CD14-positive monocyte (primary cell): ENCODE measurements around the gene MTUS2. TPM values are rescaled to one million over a fixed set of nuclear protein-coding genes. Genes with fewer than 3 reads are reported as not detected.

Experiments
- DNase-seq, 3 donors: peaks; one replicate each; pipeline ENCODE4 v3.0.0-alpha.2; 2011 to 2022
- H2AFZ ChIP-seq: 2 replicates; pipeline ENCODE4 v1.6.0; 2012; ENCODE audit warnings: mild to moderate bottlenecking, low read depth, low read length, inconsistent platforms; ENCODE audit not compliant: insufficient read depth, poor library complexity, severe bottlenecking
- H3K27ac ChIP-seq, 2 donors: 1 replicate in 1 of 2; 2 replicates in 1 of 2; pipeline ENCODE4 v1.5.1; 2012 to 2013; ENCODE audit warnings: low read length in 2 of 2, control low read depth in 1 of 2, inconsistent platforms in 1 of 2, low read depth in 1 of 2, mild to moderate bottlenecking in 1 of 2
- H3K27me3 ChIP-seq, 2 donors: one replicate each; pipeline versions ENCODE4 v1.6.0 to v1.6.1; 2011 to 2013; ENCODE audit warnings: low read length in 2 of 2; ENCODE audit not compliant: control insufficient read depth in 2 of 2, insufficient read depth in 2 of 2
- H3K36me3 ChIP-seq, 2 donors: replicated peaks in 1 of 2; 1 replicate in 1 of 2; 2 replicates in 1 of 2; pipeline versions ENCODE4 v1.5.1 to v1.6.1; 2012 to 2013; ENCODE audit warnings: low read length in 2 of 2, control low read depth in 1 of 2, inconsistent platforms in 1 of 2, mild to moderate bottlenecking in 1 of 2; ENCODE audit not compliant: insufficient read depth in 2 of 2, control insufficient read depth in 1 of 2
- H3K4me1 ChIP-seq, 2 donors: 1 replicate in 1 of 2; 2 replicates in 1 of 2; pipeline versions ENCODE4 v1.5.1 to v1.6.1; 2012 to 2013; ENCODE audit warnings: low read length in 2 of 2, control low read depth in 1 of 2, inconsistent platforms in 1 of 2, mild to moderate bottlenecking in 1 of 2, moderate library complexity in 1 of 2; ENCODE audit not compliant: insufficient read depth in 2 of 2, control insufficient read depth in 1 of 2
- H3K4me2 ChIP-seq: replicated peaks from 2 replicates; pipeline ENCODE3; 2012; ENCODE audit warnings: low read length, moderate library complexity, mild to moderate bottlenecking; ENCODE audit not compliant: poor library complexity, severe bottlenecking; ENCODE audit errors: extremely low read depth
- H3K4me3 ChIP-seq, 3 experiments: fragments of 200-600 bp in 1 of 3; sonication (generic) in 1 of 3; replicated peaks in 1 of 3; 1 replicate in 2 of 3; 2 replicates in 1 of 3; pipeline ENCODE4 v1.5.1; 2011 to 2013; ENCODE audit warnings: low read length in 3 of 3, mild to moderate bottlenecking in 3 of 3, control low read depth in 2 of 3, low read depth in 2 of 3, inconsistent platforms in 1 of 3, moderate library complexity in 1 of 3
- H3K79me2 ChIP-seq: 2 replicates; pipeline ENCODE4 v1.6.0; 2012; ENCODE audit warnings: mild to moderate bottlenecking, control low read depth, inconsistent platforms, low read length, moderate library complexity; ENCODE audit not compliant: insufficient read depth
- H3K9ac ChIP-seq: 2 replicates; pipeline ENCODE4 v1.6.0; 2017; ENCODE audit warnings: low read length, mild to moderate bottlenecking; ENCODE audit not compliant: insufficient read depth, poor library complexity, severe bottlenecking
- H3K9me3 ChIP-seq, 2 donors: replicated peaks in 1 of 2; 1 replicate in 1 of 2; 2 replicates in 1 of 2; pipeline versions ENCODE4 v1.5.1 to v1.6.1; 2012 to 2013; ENCODE audit warnings: low read length in 2 of 2, control low read depth in 1 of 2; ENCODE audit not compliant: control insufficient read depth in 1 of 2, insufficient read depth in 1 of 2
- H4K20me1 ChIP-seq: 2 replicates; pipeline ENCODE4 v1.6.0; 2012; ENCODE audit warnings: mild to moderate bottlenecking, low read length, control low read depth, moderate library complexity; ENCODE audit not compliant: insufficient read depth
- H3K27ac Mint-ChIP-seq, 7 donors: one replicate each; pipeline ENCODE4 v1.8.0; 2020; ENCODE audit warnings: mild to moderate bottlenecking in 7 of 7, mixed read lengths in 7 of 7, moderate library complexity in 6 of 7, inconsistent platforms in 2 of 7
- H3K27me3 Mint-ChIP-seq, 3 donors: one replicate each; pipeline ENCODE4 v1.8.0; 2021 to 2022; ENCODE audit warnings: low read depth in 3 of 3, mild to moderate bottlenecking in 3 of 3, mixed read lengths in 3 of 3, moderate library complexity in 3 of 3, inconsistent platforms in 1 of 3
- H3K36me3 Mint-ChIP-seq, 2 donors: one replicate each; pipeline ENCODE4 v1.8.0; 2020; ENCODE audit warnings: mixed read lengths in 2 of 2, inconsistent platforms in 1 of 2, mild to moderate bottlenecking in 1 of 2
- H3K4me1 Mint-ChIP-seq: one replicate; pipeline ENCODE4 v1.8.0; 2020; ENCODE audit warnings: mild to moderate bottlenecking, mixed read lengths
- H3K4me3 Mint-ChIP-seq, 2 donors: one replicate each; pipeline ENCODE4 v1.8.0; 2020; ENCODE audit warnings: mild to moderate bottlenecking in 2 of 2, mixed read lengths in 2 of 2, moderate library complexity in 1 of 2
- H3K9me3 Mint-ChIP-seq, 7 donors: one replicate each; pipeline ENCODE4 v1.8.0; 2020 to 2022; ENCODE audit warnings: mixed read lengths in 7 of 7, mild to moderate bottlenecking in 6 of 7, moderate library complexity in 6 of 7, inconsistent platforms in 2 of 7
- WGBS: methylation state at CpG from one replicate; pipeline ENCODE4 v1.1.5; 2013; ENCODE audit warnings: missing lambda C conversion rate; ENCODE audit not compliant: insufficient coverage; 5-methylcytosine and 5-hydroxymethylcytosine counted together
- intact Hi-C, 2 donors: fragments of 100-400 bp; cut with micrococcal nuclease; formaldehyde crosslinking; loops; one replicate each; pipeline versions ENCODE4 v1.15.0 to v1.15.1; 2023
- polyA plus RNA-seq, 3 donors: library from polyadenylated mRNA; depleted of rRNA in 1 of 3; unstranded in 2 of 3; stranded (reverse) in 1 of 3; fragments of 300-500 nt in 2 of 3; fragments of >200 nt in 1 of 3; fragmentation: Illumina TruSeq in 2 of 3; gene quantifications; 1 replicate in 2 of 3; 2 replicates in 1 of 3; pipeline ENCODE4 v1.2.3, GENCODE V29; 2012 to 2021
- TF ChIP-seq, protein P1 (sequence below): fragments of 200-600 bp; IDR thresholded peaks from one replicate; pipeline ENCODE4 v1.8.0; 2022; ENCODE audit warnings: antibody characterized with exemption, mild to moderate bottlenecking

Gene MTUS2
- polyA plus RNA-seq, 3 donors: 0.04 TPM; not detected in 2

DNA sequence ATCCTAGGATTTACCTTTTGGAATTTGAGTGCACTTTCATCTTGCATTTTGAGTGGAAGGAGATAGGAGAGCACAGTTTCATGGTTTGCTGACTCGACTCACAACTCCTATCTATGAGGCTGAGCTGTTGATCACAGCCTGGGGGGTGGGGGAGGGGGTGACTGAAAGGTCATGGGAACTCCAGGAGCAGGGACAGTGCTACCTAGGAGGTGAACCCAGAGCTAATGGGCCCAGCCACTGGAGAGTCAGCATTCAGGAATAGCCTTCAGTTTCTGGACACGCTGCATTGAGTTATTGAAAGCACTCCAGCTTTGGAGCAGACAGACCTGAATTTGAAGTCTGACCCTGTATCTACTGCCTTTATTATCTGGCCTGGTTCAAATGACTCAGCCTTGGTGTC is 435.4 kb downstream of the MTUS2 start:
- Histone ChIP-seq H3K9ac (no peak overlapping the region), H3K79me2 (no peaks in the 10 kb centered on the region), H2AFZ (no peak overlapping the region), H3K4me2 (no peak overlapping the region), H3K27ac (no peak overlapping the region), H3K36me3 (no peaks in the 10 kb centered on the region), H3K4me1 (no peaks in the 10 kb centered on the region), H3K27me3 (no peaks in the 10 kb centered on the region), H3K9me3 (no peaks in the 10 kb centered on the region), H4K20me1 (no peaks in the 10 kb centered on the region), H3K4me3 (no peak overlapping the region)
- no peak overlapping the region for H3K4me3 Mint-ChIP-seq
- intact Hi-C loops: no loop called here
- no peak for DNase-seq
- no peak overlapping the region for H3K27ac Mint-ChIP-seq
- H3K4me1 Mint-ChIP-seq: no peaks in the 10 kb centered on the region
- H3K36me3 Mint-ChIP-seq: no peaks in the 10 kb centered on the region
- WGBS: 91% methylated on average over 1 of the region's 2 CpGs
- H3K9me3 Mint-ChIP-seq: peaks cover 0 to 7% (median 3%) of the 10 kb centered on the region in 7 donors
- TF ChIP-seq, protein P1, sequence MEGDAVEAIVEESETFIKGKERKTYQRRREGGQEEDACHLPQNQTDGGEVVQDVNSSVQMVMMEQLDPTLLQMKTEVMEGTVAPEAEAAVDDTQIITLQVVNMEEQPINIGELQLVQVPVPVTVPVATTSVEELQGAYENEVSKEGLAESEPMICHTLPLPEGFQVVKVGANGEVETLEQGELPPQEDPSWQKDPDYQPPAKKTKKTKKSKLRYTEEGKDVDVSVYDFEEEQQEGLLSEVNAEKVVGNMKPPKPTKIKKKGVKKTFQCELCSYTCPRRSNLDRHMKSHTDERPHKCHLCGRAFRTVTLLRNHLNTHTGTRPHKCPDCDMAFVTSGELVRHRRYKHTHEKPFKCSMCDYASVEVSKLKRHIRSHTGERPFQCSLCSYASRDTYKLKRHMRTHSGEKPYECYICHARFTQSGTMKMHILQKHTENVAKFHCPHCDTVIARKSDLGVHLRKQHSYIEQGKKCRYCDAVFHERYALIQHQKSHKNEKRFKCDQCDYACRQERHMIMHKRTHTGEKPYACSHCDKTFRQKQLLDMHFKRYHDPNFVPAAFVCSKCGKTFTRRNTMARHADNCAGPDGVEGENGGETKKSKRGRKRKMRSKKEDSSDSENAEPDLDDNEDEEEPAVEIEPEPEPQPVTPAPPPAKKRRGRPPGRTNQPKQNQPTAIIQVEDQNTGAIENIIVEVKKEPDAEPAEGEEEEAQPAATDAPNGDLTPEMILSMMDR: no peak
- peaks cover 2 to 5% (median 2%) of the 10 kb centered on the region in 3 donors for H3K27me3 Mint-ChIP-seq

DNA sequence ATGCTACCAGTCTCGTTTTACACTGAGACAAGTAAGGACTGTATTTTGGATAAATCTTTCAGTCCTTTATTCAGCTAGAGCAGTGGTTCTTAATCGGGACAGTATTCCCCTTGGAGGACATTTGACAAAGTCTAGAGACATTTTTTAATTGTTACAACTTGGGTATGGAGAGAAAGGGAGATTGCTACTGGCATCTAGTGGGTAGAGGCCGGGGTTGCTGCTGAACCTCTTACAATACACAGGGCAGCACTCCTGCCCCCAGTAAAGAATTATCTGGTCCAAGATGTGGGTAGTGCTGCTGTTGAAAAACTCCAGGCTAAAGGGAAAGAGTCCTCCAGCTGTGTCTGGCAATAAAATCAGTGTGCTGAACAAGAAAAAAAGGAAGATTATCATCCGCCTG is 440.5 kb downstream of the MTUS2 start:
- Histone ChIP-seq H2AFZ (no peak overlapping the region), H3K4me3 (no peak overlapping the region), H3K36me3 (no peaks in the 10 kb centered on the region), H4K20me1 (no peaks in the 10 kb centered on the region), H3K79me2 (no peaks in the 10 kb centered on the region), H3K4me1 (no peaks in the 10 kb centered on the region), H3K9ac (no peak overlapping the region), H3K9me3 (peaks cover 0 to 9% of the 10 kb centered on the region in 2 donors), H3K27me3 (no peaks in the 10 kb centered on the region), H3K27ac (no peak overlapping the region), H3K4me2 (no peak overlapping the region)
- Mint-ChIP-seq H3K9me3 (peaks cover 0 to 11% (median 4%) of the 10 kb centered on the region in 7 donors), H3K27me3 (peaks cover 0 to 3% (median 0%) of the 10 kb centered on the region in 3 donors), H3K36me3 (no peaks in the 10 kb centered on the region), H3K4me3 (no peak overlapping the region), H3K4me1 (no peaks in the 10 kb centered on the region), H3K27ac (no peak overlapping the region)
- WGBS: no CpG with 5 or more reads among the region's 4 CpGs
- intact Hi-C loops: no loop called here
- no peak for DNase-seq
- TF ChIP-seq, protein P1: no peak
